HG03060 (cell line): ENCODE measurements around the gene LYPD1.

Source experiments
- ATAC-seq: cut with Tn5 transposase; IDR thresholded peaks from one replicate; pipeline ENCODE4 v1.9.1; 2021; ENCODE audit warnings: low read depth, moderate number of reproducible peaks; ENCODE audit not compliant: unreplicated experiment

Gene LYPD1

GRCh38 chr2:132668987-132669907 is 758 bp downstream of the LYPD1 start:
- no peak for ATAC-seq

- no peak for ATAC-seq
These were observed 1.7 kb downstream of the LYPD1 start for GRCh38 chr2:132668189-132668823.

GRCh38 chr2:132667706-132668105 is 2.3 kb downstream of the LYPD1 start:
- no peak for ATAC-seq

GRCh38 chr2:132665401-132666140 is 4.4 kb downstream of the LYPD1 start:
- no peak for ATAC-seq

GRCh38 chr2:132664096-132664495 is 5.9 kb downstream of the LYPD1 start:
- no peak for ATAC-seq

- no peak for ATAC-seq
These were observed 7.3 kb downstream of the LYPD1 start for GRCh38 chr2:132662732-132663131.

- no peak for ATAC-seq
These were observed 10.7 kb downstream of the LYPD1 start for GRCh38 chr2:132659331-132659730.

- ATAC-seq = no peak
These were observed 13.6 kb downstream of the LYPD1 start for GRCh38 chr2:132656266-132656975.

- no peak for ATAC-seq
These were observed 15.0 kb downstream of the LYPD1 start for GRCh38 chr2:132654968-132655367.

- no peak for ATAC-seq
These were observed 15.7 kb downstream of the LYPD1 start for GRCh38 chr2:132654335-132654734.

- no peak for ATAC-seq
These were observed 17.5 kb downstream of the LYPD1 start for GRCh38 chr2:132652474-132652873.

- no peak for ATAC-seq
These were observed 18.6 kb downstream of the LYPD1 start for GRCh38 chr2:132651115-132652045.

- ATAC-seq = no peak
These were observed 23.4 kb downstream of the LYPD1 start for GRCh38 chr2:132646540-132647108.

- ATAC-seq = no peak
These were observed 24.1 kb downstream of the LYPD1 start for GRCh38 chr2:132645722-132646539.

- ATAC-seq = no peak
These were observed 24.8 kb downstream of the LYPD1 start for GRCh38 chr2:132645176-132645575.

GRCh38 chr2:132642415-132642814 is 27.6 kb downstream of the LYPD1 start:
- no peak for ATAC-seq

GRCh38 chr2:132641819-132642218 is 28.2 kb downstream of the LYPD1 start:
- ATAC-seq = no peak

- no peak for ATAC-seq
These were observed 29.9 kb downstream of the LYPD1 start for GRCh38 chr2:132640116-132640515.
